ENCODE data around the gene ZNF608. TPM values are rescaled to one million over a fixed set of nuclear protein-coding genes. Genes with fewer than 3 reads are reported as not detected.

ZNF608 gene
- total RNA-seq, 1 experiment from 2014 or later = 7.3 TPM

DNA sequence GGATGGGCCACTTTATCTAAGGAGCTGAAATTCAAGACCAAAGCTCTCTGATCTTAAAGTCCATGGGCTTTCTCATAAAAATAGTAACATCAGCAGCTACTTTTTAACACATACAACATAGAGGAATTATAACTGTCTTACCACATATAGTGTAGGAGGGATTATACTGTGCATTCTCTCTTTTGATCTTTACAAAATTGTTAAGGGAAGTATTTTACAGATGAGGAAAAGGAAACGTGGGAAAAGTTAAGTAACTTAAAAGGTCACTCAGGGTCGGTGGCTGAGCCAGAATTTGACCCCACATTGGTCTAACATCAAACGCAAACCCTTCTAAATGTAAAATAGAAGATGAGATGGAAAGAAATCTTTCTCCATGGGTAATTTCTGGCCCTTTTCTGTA is 38.4 kb downstream of the ZNF608 start:
- no peak overlapping the region for H3K27ac Mint-ChIP-seq (ENCODE audit: unreplicated experiment)
- no peaks in the 10 kb centered on the region for H3K36me3 Mint-ChIP-seq (ENCODE audit: insufficient read depth, unreplicated experiment)
- peaks cover 2% of the 10 kb centered on the region for H3K9me3 Mint-ChIP-seq (ENCODE audit: low read depth, unreplicated experiment)
- intact Hi-C loops (cut with micrococcal nuclease; ENCODE audit: unreplicated experiment) = no loop called here
- TF ChIP-seq, protein P1, sequence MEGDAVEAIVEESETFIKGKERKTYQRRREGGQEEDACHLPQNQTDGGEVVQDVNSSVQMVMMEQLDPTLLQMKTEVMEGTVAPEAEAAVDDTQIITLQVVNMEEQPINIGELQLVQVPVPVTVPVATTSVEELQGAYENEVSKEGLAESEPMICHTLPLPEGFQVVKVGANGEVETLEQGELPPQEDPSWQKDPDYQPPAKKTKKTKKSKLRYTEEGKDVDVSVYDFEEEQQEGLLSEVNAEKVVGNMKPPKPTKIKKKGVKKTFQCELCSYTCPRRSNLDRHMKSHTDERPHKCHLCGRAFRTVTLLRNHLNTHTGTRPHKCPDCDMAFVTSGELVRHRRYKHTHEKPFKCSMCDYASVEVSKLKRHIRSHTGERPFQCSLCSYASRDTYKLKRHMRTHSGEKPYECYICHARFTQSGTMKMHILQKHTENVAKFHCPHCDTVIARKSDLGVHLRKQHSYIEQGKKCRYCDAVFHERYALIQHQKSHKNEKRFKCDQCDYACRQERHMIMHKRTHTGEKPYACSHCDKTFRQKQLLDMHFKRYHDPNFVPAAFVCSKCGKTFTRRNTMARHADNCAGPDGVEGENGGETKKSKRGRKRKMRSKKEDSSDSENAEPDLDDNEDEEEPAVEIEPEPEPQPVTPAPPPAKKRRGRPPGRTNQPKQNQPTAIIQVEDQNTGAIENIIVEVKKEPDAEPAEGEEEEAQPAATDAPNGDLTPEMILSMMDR (IDR thresholded peaks at IDR 0.05; ENCODE audit: unreplicated experiment) = no peak
- H3K27me3 Mint-ChIP-seq (ENCODE audit: unreplicated experiment) = no peaks in the 10 kb centered on the region
- H3K4me1 Mint-ChIP-seq (ENCODE audit: low read depth, unreplicated experiment) = no peaks in the 10 kb centered on the region
- H3K4me3 Mint-ChIP-seq (ENCODE audit: low read depth, unreplicated experiment) = no peak overlapping the region
- DNase-seq = no peak
- BruUV-seq (replicated peaks) = no TSS peak
- CTCF ChIA-PET = interaction anchor here (0.8 kb wide), 1 partner anchor 9 kb away, joined by 3 read pairs; no protein-coding TSS in a partner anchor

DNA sequence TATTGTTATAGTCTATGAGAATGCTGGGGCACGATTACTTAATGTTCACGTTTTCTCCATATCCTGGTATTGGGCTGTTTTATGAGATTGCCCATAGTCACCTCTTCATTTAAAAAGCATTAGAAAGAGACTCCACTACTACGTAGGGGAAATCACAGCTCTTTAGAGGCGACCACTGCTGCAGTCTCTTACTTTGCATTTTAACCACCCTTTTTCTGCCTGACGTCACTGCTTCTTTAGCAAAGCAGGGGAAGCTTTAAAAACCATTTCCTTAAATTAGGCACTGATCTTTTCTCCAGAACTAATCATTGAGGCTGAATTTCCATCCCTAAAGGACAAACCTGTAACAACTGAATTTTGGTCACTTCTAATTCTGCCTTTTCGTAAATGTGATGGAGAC is 38.9 kb downstream of the ZNF608 start:
- H3K27me3 Mint-ChIP-seq (ENCODE audit: unreplicated experiment) = no peaks in the 10 kb centered on the region
- intact Hi-C loops (cut with micrococcal nuclease; ENCODE audit: unreplicated experiment) = no loop called here
- no TSS peak for BruUV-seq (replicated peaks)
- no peak for DNase-seq
- H3K27ac Mint-ChIP-seq (ENCODE audit: unreplicated experiment) = no peak overlapping the region
- CTCF ChIA-PET = interaction anchor here (0.8 kb wide), 1 partner anchor 8 kb away, joined by 3 read pairs; no protein-coding TSS in a partner anchor
- H3K4me1 Mint-ChIP-seq (ENCODE audit: low read depth, unreplicated experiment) = no peaks in the 10 kb centered on the region
- peaks cover 2% of the 10 kb centered on the region for H3K9me3 Mint-ChIP-seq (ENCODE audit: low read depth, unreplicated experiment)
- no peak overlapping the region for H3K4me3 Mint-ChIP-seq (ENCODE audit: low read depth, unreplicated experiment)
- TF ChIP-seq, protein P1 (IDR thresholded peaks at IDR 0.05; ENCODE audit: unreplicated experiment) = no peak
- no peaks in the 10 kb centered on the region for H3K36me3 Mint-ChIP-seq (ENCODE audit: insufficient read depth, unreplicated experiment)

DNA sequence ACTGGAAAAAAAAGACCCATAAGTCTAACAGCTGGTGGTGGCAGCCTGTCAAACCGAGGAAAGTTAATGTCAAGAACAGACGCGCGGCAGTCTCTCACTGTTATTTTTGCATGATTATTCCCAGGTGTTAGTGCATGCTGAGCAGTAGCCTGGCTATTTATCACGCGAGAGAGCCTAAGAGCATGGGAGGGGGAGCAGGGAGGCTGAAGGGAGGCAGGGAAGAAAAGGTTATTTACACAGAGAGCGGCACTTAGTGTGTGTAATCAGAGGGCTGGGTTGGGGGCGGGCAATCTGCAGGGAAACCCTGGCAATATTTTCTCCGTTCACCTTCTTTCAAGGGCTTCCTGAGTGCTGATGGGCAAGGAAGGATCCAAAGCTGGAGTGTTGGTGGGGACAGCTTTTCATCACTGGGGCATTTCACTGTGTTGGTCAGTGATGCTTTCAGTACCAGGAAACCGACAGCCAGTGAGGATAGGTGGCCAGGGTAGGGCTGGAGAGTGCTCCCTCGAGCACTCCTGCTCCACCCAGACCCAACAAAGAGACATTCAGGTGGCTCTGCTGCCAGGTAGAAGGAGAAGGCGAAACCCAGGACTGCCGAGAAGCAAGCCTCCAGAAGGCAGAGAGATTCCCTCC is 39.6 kb downstream of the ZNF608 start:
- DNase-seq = no peak
- Mint-ChIP-seq H3K4me3 (ENCODE audit: low read depth, unreplicated experiment) (no peak overlapping the region), H3K27me3 (ENCODE audit: unreplicated experiment) (no peaks in the 10 kb centered on the region), H3K36me3 (ENCODE audit: insufficient read depth, unreplicated experiment) (no peaks in the 10 kb centered on the region), H3K4me1 (ENCODE audit: low read depth, unreplicated experiment) (no peaks in the 10 kb centered on the region), H3K27ac (ENCODE audit: unreplicated experiment) (no peak overlapping the region), H3K9me3 (ENCODE audit: low read depth, unreplicated experiment) (peaks cover 2% of the 10 kb centered on the region)
- TF ChIP-seq, protein P1 (IDR thresholded peaks at IDR 0.05; ENCODE audit: unreplicated experiment) = no peak
- BruUV-seq (replicated peaks) = no TSS peak
- intact Hi-C loops (cut with micrococcal nuclease; ENCODE audit: unreplicated experiment) = no loop called here
- CTCF ChIA-PET = no interaction called here

DNA sequence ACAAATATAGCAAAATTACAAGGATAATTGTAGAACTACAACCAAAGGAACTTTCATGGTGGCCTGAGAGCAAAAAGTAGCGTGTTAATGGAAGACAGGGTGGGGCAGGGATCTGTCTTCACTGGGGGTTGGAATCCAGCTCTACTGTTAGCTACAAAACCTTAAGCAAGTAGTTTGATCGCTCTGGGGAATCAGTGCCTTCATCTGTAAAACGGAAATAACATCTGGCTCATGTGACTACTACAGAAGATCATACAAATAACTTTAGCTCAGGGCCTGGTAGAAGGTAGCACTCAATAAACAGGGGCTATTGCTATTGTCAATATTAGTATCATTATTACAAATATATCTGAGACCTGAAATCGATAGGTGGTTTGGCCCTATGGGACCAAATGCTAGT is 40.4 kb downstream of the ZNF608 start:
- H3K4me3 Mint-ChIP-seq (ENCODE audit: low read depth, unreplicated experiment) = no peak overlapping the region
- no TSS peak for BruUV-seq (replicated peaks)
- TF ChIP-seq, protein P1 (IDR thresholded peaks at IDR 0.05; ENCODE audit: unreplicated experiment) = no peak
- DNase-seq = no peak
- CTCF ChIA-PET = no interaction called here
- no peaks in the 10 kb centered on the region for H3K9me3 Mint-ChIP-seq (ENCODE audit: low read depth, unreplicated experiment)
- H3K4me1 Mint-ChIP-seq (ENCODE audit: low read depth, unreplicated experiment) = no peaks in the 10 kb centered on the region
- H3K27me3 Mint-ChIP-seq (ENCODE audit: unreplicated experiment) = no peaks in the 10 kb centered on the region
- intact Hi-C loops (cut with micrococcal nuclease; ENCODE audit: unreplicated experiment) = no loop called here
- no peaks in the 10 kb centered on the region for H3K36me3 Mint-ChIP-seq (ENCODE audit: insufficient read depth, unreplicated experiment)
- H3K27ac Mint-ChIP-seq (ENCODE audit: unreplicated experiment) = no peak overlapping the region

Data from Calu3 (cell line).